ENCODE data around the gene LGALS7. TPM values are rescaled to one million over a fixed set of nuclear protein-coding genes. Genes with fewer than 3 reads are reported as not detected.

LGALS7 gene
- not detected for total RNA-seq

DNA sequence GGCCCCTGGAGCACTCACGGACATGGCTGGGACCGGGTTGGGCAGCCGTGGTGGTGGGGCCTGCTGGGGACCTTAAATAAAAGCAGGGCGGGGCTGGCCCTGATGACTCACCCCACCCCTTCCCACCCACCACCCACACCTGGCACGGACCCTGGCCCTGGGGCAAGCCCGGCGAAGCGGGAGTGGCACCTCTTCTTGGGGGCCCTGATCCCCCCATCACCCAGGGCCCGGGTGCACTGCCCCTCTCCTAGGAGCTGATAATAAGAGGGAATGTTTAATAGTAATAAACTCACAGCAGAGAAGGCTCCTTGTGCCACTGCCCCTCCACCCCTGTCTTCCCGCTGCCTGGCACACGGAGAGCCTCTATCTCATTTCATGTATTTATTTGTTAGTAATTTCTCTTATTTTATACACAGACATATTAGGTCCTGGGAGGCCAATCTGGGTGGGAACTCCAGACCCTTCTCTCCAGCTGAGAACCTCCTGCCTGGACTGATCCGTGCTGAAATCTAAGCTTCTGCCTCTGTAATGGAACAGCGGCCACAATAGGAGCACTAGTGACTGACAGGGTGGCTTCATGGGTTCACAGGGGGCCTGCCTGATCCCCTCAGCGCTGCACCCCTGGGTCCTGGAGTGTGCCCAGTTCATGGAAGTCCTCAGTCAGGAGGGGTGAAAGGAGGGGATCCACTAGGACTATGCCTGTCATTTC is at the start of gene LGALS7:
TSS of gene LGALS7 (minus strand) at position 49 of the 709 bp plus-strand sequence. CDS start at position 24, 25 bp downstream.

DNA sequence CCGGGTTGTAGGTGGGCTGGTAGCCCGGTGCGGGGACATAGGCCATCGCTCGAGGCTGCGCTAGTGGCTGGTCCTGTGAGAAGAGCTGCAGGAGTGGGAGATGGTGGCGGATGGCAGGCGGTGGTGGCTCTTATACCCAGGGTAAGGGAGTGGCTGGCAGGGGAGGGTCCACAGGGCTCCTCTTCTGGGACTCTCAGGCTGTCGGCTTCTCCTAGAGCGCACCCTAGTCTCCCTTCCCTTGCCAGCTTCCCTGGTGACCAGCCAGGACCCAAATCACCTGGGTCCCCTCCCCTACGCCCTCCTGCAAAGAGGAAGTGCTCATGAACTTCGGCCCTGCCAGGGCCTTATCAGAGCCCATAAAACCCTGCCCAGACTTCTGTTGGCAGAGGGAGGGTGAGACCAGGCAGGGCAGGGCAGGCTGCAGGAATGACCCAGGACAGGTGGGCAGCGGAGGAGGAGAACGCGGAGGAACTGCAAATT is 39.6 kb upstream of the LGALS7 start, which contains the start of gene LGALS4:
TSS of gene LGALS4 (minus strand) at position 105 of the 480 bp plus-strand sequence. CDS start at position 46, 59 bp downstream.

DNA sequence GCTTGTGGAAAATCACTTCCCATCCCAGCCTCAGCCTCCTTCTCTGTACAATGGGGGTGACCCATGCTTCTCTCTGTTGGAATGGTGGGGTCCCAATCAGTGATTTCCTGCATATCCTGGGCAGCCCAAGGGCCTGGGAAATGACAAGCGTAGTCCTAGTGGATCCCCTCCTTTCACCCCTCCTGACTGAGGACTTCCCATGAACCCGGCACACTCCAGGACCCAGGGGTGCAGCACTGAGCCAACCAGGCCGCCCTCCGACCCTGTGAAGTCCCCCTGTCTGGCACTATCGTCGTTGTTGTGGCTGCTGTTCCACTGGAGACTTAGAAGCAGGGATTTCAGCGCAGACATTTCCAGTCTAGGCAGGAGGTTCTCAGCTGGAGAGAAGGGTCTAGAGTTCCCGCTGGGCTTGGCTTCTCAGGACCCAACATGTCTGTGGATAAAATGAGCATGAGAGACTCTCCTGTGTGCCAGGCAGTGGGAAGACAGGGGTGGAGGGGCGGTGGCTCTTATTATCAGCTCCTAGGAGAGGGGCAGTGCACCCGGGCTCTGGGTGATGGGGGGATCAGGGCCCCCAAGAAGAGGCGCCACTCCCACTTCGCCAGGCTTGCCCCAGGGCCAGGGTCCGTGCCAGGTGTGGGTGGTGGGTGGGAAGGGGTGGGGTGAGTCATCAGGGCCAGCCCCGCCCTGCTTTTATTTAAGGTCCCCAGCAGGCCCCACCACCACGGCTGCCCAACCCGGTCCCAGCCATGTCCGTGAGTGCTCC is 15.3 kb upstream of the LGALS7 start, which contains the start of gene LGALS7B:
TSS of gene LGALS7B (plus strand) at position 723 of the 766 bp plus-strand sequence. CDS start at position 750, 27 bp downstream.

DNA sequence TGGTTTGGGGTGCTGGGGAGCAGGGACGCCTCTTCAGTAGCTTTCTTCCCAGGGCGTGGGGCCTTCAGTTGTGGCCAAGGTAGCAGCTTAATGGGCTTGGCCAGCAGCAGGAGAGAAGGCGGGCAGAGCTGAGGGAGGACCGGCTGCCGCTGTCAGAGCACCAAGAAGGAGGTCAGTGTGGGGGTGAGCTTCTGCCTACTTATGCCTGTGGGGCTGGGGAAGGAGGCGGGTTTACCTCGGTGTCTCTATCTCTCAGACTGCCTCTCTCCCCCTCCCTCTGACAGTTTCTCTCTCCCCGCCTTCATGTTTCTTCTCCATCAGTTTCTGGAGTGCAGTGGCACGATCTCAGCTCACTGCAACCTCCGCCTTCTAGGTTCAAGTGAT is 29.0 kb downstream of the LGALS7 start, which contains the start of gene CAPN12:
TSS of gene CAPN12 (minus strand) at position 177 of the 384 bp plus-strand sequence. CDS start 309 bp downstream, outside the sequence.

Small RNA genes lying within 50 kb of the gene (small RNA-seq; reads per million reads assigned to genes)
- not detected for gene RNU6-140P

Other genes with a start within 250 kb of the LGALS7 start
- 1.2 TPM for gene MAP4K1, start 155.6 kb downstream of the LGALS7 start, total RNA-seq
- gene EIF3K, start 154.3 kb downstream of the LGALS7 start, total RNA-seq = 126 TPM
- gene ACTN4, start 125.9 kb downstream of the LGALS7 start, total RNA-seq = 79.6 TPM
- 1.2 TPM for gene CAPN12, start 29.0 kb downstream of the LGALS7 start, total RNA-seq
- not detected for gene LGALS7B, start 15.7 kb upstream of the LGALS7 start, total RNA-seq
- gene LGALS4, start 39.4 kb upstream of the LGALS7 start, total RNA-seq = 0.69 TPM
- 47.1 TPM for gene ECH1, start 58.3 kb upstream of the LGALS7 start, total RNA-seq
- gene HNRNPL, start 76.5 kb upstream of the LGALS7 start, total RNA-seq = 273 TPM
- 14.1 TPM for gene RINL, start 104.8 kb upstream of the LGALS7 start, total RNA-seq
- 98.7 TPM for gene SIRT2, start 126.1 kb upstream of the LGALS7 start, total RNA-seq
- gene NFKBIB, start 126.5 kb upstream of the LGALS7 start, total RNA-seq = 4.8 TPM
- gene CCER2, start 138.7 kb upstream of the LGALS7 start, total RNA-seq = 0.69 TPM
- gene SARS2, start 157.2 kb upstream of the LGALS7 start, total RNA-seq = 9.0 TPM
- 17.8 TPM for gene MRPS12, start 157.4 kb upstream of the LGALS7 start, total RNA-seq
- 4.6 TPM for gene FBXO17, start 202.2 kb upstream of the LGALS7 start, total RNA-seq

Data from diencephalon (tissue), 1 donor.